Measurements from ENCODE around the gene AUTS2.

DNA sequence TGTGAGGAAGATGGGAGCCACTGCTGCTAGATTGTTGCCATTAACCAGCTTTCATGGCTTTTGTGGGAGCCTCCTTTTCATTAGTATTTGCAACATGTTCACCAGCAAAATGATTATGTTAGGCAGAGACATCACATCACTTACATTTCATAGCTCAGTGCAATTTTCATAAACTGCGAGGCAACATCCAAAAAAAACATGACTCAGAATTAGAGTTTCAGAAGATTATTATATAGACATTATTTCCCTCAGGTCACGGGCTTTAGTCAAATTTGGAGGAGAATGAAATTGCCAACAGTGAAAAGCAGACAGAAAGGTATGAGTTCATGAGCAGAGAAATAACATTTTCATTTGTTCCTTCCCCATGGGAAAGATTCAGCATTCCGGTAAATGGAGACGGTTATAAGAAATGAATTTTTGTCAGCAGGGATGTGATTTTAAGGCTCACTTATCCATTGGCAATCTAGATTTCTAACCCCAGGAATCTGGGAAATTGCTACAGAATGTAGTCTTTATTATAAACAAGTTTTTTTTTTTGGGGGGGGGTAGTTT is 573.2 kb downstream of the AUTS2 start:
- TF ChIP-seq CTCF (IDR thresholded peaks at IDR 0.05; ENCODE audit: insufficient read depth, low read length, poor library complexity, severe bottlenecking) (no peak), EZH2phosphoT487 (conservative IDR thresholded peaks at IDR 0.05; ENCODE audit: low read length) (no peak)

Measured in SU-DHL-6 (cell line).